HEK293 (cell line): ENCODE results near the gene IFIH1.

Source experiments
- PBX3 ChIP-seq: sonication (generic); formaldehyde crosslinking; IDR thresholded peaks from 2 replicates; pipeline ENCODE4 v1.8.1; 2022; ENCODE audit warnings: mild to moderate bottlenecking, moderate library complexity, missing genetic modification reagents
- TF ChIP-seq, protein P1 (sequence below): fragments of 450-650 bp; formaldehyde crosslinking; IDR thresholded peaks from 2 replicates; pipeline ENCODE4 v1.5.1; 2016; ENCODE audit warnings: missing biosample characterization, missing genetic modification characterization

- no peak for TF ChIP-seq PBX3
- TF ChIP-seq, protein P1, sequence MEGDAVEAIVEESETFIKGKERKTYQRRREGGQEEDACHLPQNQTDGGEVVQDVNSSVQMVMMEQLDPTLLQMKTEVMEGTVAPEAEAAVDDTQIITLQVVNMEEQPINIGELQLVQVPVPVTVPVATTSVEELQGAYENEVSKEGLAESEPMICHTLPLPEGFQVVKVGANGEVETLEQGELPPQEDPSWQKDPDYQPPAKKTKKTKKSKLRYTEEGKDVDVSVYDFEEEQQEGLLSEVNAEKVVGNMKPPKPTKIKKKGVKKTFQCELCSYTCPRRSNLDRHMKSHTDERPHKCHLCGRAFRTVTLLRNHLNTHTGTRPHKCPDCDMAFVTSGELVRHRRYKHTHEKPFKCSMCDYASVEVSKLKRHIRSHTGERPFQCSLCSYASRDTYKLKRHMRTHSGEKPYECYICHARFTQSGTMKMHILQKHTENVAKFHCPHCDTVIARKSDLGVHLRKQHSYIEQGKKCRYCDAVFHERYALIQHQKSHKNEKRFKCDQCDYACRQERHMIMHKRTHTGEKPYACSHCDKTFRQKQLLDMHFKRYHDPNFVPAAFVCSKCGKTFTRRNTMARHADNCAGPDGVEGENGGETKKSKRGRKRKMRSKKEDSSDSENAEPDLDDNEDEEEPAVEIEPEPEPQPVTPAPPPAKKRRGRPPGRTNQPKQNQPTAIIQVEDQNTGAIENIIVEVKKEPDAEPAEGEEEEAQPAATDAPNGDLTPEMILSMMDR (tag by site-specific recombination) = no peak
Measured at GRCh38 chr2:162219426-162219825, 99.1 kb downstream of the IFIH1 start.
